Left forelimb (tissue), 1 donor: ENCODE data around the gene BORCS6.

Experiments used
- DNase-seq: peaks from one replicate; pipeline ENCODE4 v3.0.0-alpha.2; 2018; ENCODE audit warnings: low spot score

The BORCS6 gene

GRCh38 chr17:8142158-8142886, 47.7 kb downstream of the BORCS6 start:
- peak; percentile 60 for DNase-seq

- no peak for DNase-seq
Measured at GRCh38 chr17:8141741-8142140, 48.2 kb downstream of the BORCS6 start.

GRCh38 chr17:8141045-8141444, 48.9 kb downstream of the BORCS6 start:
- peak; percentile 56 for DNase-seq

DNA sequence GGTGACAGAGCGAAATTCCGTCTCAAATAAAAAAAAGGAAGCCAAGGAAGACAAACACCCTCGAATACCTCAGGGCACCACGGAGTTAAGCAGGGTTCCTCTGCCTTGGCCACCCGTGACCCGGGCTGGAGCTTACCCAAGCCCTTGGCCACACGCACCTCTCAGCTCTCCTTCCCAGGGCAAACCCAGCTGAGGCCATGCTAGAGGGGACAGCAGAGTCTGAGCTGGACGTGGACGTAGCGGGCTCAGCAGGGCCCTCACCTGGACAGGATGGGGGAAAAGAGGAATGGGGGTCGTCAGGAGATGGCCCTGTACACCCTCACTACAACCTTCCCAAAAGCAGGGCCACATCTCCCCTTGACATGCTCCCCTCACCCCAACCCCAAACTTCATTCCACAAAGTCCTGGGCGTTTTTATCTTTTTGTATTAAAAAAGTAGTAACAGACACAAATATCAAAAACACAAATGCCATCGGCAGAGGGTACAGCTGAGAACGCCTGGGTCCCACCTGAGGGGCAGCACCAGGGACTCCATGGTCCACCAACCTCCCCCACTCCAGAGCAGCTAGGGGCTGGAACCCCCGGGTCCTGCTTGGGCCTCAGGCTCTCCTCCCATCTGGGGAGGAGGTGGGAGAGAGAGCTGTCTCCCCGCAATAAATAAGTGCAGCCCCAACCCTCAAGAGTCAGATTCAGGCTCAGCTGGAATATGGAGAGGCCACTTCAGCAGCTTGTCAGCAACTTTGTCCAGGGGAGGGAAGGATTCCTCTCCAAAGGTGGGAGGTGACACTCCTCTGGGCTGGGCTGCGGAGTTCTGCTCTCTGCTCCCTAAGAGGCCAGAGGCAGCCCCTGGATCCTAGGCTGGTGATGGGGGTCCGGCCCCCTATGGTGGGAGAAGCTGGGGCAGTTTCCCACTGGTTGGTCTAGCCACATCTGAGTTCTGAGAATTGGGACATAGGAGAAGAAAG, 49.6 kb downstream of the BORCS6 start:
- peak; percentile 60 for DNase-seq

GRCh38 chr17:8138672-8139371, 51.2 kb downstream of the BORCS6 start:
- peak; percentile 100 for DNase-seq

- DNase-seq: no peak
Measured at GRCh38 chr17:8138374-8138671, 51.7 kb downstream of the BORCS6 start.
